Measurements from ENCODE around the gene KRTAP4-11. TPM values are rescaled to one million over a fixed set of nuclear protein-coding genes. Genes with fewer than 3 reads are reported as not detected.
"Not testable (repeated sequence)": the region's sequence is repeated elsewhere in the genome, so short reads cannot be mapped to it uniquely, and the experiment has no call there.

Gene KRTAP4-11
- total RNA-seq, 1 donor from 2014 or later = not detected

GRCh38 chr17:41088760-41089352, 29.3 kb downstream of the KRTAP4-11 start:
- not testable (repeated sequence) for DNase-seq (ENCODE audit: extremely low read depth, low read depth, low spot score)

DNA sequence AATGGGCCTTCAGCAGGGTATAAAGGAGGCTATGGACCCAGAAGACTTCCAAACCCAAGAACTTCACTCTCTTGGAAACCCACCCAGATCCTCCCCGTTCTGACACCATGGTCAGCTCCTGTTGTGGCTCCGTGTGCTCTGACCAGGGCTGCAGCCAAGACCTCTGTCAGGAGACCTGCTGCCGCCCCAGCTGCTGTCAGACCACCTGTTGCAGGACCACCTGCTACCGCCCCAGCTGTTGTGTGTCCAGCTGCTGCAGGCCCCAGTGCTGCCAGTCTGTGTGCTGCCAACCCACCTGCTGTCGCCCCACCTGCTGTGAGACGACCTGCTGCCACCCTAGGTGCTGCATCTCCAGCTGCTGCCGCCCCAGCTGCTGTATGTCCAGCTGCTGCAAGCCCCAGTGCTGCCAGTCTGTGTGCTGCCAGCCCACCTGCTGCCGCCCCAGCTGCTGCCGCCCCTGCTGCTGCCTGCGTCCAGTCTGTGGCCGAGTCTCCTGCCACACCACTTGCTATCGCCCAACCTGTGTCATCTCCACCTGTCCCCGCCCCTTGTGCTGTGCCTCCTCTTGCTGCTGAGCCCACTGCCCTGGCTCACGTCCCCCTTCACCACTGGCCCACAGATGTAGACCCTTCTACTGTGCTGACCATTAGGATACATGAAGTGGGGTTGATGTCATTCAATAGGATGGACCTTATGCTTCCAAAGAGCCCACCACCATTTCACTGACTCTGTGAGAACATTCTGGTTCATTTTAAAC, 33.9 kb downstream of the KRTAP4-11 start, which contains the start of gene KRTAP4-7:
TSS of gene KRTAP4-7 (plus strand) at position 51 of the 757 bp plus-strand sequence. CDS start at position 108, 57 bp downstream.
- not testable (repeated sequence) for DNase-seq (ENCODE audit: extremely low read depth, low read depth, low spot score)

- DNase-seq (ENCODE audit: extremely low read depth, low read depth, low spot score) = not testable (repeated sequence)
These were observed 34.7 kb downstream of the KRTAP4-11 start for GRCh38 chr17:41083427-41083826.

DNA sequence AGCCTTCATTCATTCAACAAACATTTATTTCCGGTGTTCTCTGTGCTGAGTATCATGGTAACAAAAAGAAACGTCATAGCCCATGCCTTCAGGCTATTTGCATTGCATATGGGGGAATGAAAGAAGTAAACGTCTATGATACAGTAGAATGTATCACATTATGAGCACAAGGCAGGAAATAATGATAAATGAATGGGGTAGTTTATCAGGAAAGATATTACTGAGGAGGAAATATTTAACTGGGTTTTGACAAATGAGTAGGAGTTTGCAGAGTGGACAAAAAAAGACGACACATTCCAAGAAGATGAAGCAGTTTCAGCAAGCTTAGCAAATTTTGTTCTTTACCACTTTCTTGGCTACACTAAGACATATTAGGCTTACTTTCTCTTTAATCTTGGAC, 35.5 kb downstream of the KRTAP4-11 start:
- DNase-seq (ENCODE audit: extremely low read depth, low read depth, low spot score) = no peak

GRCh38 chr17:41076788-41077187, 41.4 kb downstream of the KRTAP4-11 start:
- DNase-seq (ENCODE audit: extremely low read depth, low read depth, low spot score) = no peak

- no peak for DNase-seq (ENCODE audit: extremely low read depth, low read depth, low spot score)
These were observed 44.5 kb downstream of the KRTAP4-11 start for GRCh38 chr17:41073676-41074075.

- no peak for DNase-seq (ENCODE audit: extremely low read depth, low read depth, low spot score)
These were observed 46.4 kb downstream of the KRTAP4-11 start for GRCh38 chr17:41071606-41072360.

DNA sequence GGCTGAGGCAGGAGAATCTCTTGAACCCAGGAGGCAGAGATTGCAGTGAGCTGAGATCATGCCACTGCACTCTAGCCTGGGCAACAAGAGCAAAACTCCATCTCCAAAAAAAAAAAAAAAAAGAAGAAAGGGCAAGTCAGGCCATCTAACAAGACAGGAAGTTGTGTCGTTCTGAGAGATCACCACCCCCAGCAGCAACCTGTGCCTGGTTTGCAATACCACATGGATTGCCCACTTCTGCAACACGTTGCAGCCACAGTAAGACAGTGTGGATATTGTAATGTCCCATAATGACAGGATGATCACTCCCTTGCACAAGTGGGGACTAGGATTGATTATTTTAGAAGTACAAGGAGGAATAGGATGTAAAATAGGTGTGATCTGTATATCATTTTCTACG, 49.1 kb downstream of the KRTAP4-11 start:
- DNase-seq (ENCODE audit: extremely low read depth, low read depth, low spot score) = no peak

- DNase-seq (ENCODE audit: extremely low read depth, low read depth, low spot score) = no peak
These were observed 50.9 kb downstream of the KRTAP4-11 start for GRCh38 chr17:41067281-41067680.

Other genes with a start within 250 kb of the KRTAP4-11 start
- not detected in 2 replicates for gene KRT20, start 233.1 kb downstream of the KRTAP4-11 start, total RNA-seq
- not detected in 2 replicates for gene KRT23, start 180.7 kb downstream of the KRTAP4-11 start, total RNA-seq
- not detected in 2 replicates for gene KRT39, start 151.4 kb downstream of the KRTAP4-11 start, total RNA-seq
- not detected in 2 replicates for gene KRT40, start 134.0 kb downstream of the KRTAP4-11 start, total RNA-seq
- not detected in 2 replicates for gene KRTAP3-3, start 124.2 kb downstream of the KRTAP4-11 start, total RNA-seq
- not detected in 2 replicates for gene KRTAP3-2, start 118.5 kb downstream of the KRTAP4-11 start, total RNA-seq
- gene KRTAP3-1, start 109.2 kb downstream of the KRTAP4-11 start, total RNA-seq = not detected in 2 replicates
- gene KRTAP1-5, start 91.2 kb downstream of the KRTAP4-11 start, total RNA-seq = 0.29 and 0.82 TPM in 2 replicates
- not detected in 2 replicates for gene KRTAP1-4, start 88.2 kb downstream of the KRTAP4-11 start, total RNA-seq
- gene KRTAP1-3, start 83.5 kb downstream of the KRTAP4-11 start, total RNA-seq = not detected in 2 replicates
- gene KRTAP1-1, start 76.9 kb downstream of the KRTAP4-11 start, total RNA-seq = not detected in 2 replicates
- gene KRTAP2-1, start 71.1 kb downstream of the KRTAP4-11 start, total RNA-seq = not detected in 2 replicates
- not detected in 2 replicates for gene KRTAP2-2, start 63.1 kb downstream of the KRTAP4-11 start, total RNA-seq
- gene KRTAP2-3, start 58.3 kb downstream of the KRTAP4-11 start, total RNA-seq = 1.8 and 5.4 TPM in 2 replicates
- gene KRTAP2-4, start 52.5 kb downstream of the KRTAP4-11 start, total RNA-seq = not detected in 2 replicates
- gene KRTAP4-7, start 34.2 kb downstream of the KRTAP4-11 start, total RNA-seq = not detected in 2 replicates
- gene KRTAP4-8, start 20.2 kb downstream of the KRTAP4-11 start, total RNA-seq = not detected in 2 replicates
- gene KRTAP4-16, start 16.2 kb downstream of the KRTAP4-11 start, total RNA-seq = not detected in 2 replicates
- gene KRTAP4-9, start 13.0 kb downstream of the KRTAP4-11 start, total RNA-seq = not detected in 2 replicates
- gene KRTAP4-12, start 5.8 kb upstream of the KRTAP4-11 start, total RNA-seq = not detected in 2 replicates
- not detected in 2 replicates for gene KRTAP4-6, start 22.2 kb upstream of the KRTAP4-11 start, total RNA-seq
- gene KRTAP4-5, start 31.5 kb upstream of the KRTAP4-11 start, total RNA-seq = not detected in 2 replicates
- gene KRTAP4-4, start 42.4 kb upstream of the KRTAP4-11 start, total RNA-seq = not detected in 2 replicates
- gene KRTAP4-3, start 49.8 kb upstream of the KRTAP4-11 start, total RNA-seq = not detected in 2 replicates
- not detected in 2 replicates for gene KRTAP4-2, start 59.8 kb upstream of the KRTAP4-11 start, total RNA-seq
- gene KRTAP4-1, start 66.5 kb upstream of the KRTAP4-11 start, total RNA-seq = not detected in 2 replicates
- gene KRTAP9-1, start 71.5 kb upstream of the KRTAP4-11 start, total RNA-seq = not detected in 2 replicates
- not detected in 2 replicates for gene KRTAP9-2, start 108.3 kb upstream of the KRTAP4-11 start, total RNA-seq
- gene KRTAP9-3, start 114.1 kb upstream of the KRTAP4-11 start, total RNA-seq = not detected in 2 replicates
- gene KRTAP9-8, start 119.6 kb upstream of the KRTAP4-11 start, total RNA-seq = not detected in 2 replicates
- gene KRTAP9-4, start 131.3 kb upstream of the KRTAP4-11 start, total RNA-seq = not detected in 2 replicates
- gene KRTAP9-9, start 137.0 kb upstream of the KRTAP4-11 start, total RNA-seq = not detected in 2 replicates
- gene KRTAP9-6, start 147.0 kb upstream of the KRTAP4-11 start, total RNA-seq = not detected in 2 replicates
- gene KRTAP9-7, start 157.3 kb upstream of the KRTAP4-11 start, total RNA-seq = not detected in 2 replicates
- not detected in 2 replicates for gene KRTAP29-1, start 184.5 kb upstream of the KRTAP4-11 start, total RNA-seq
- gene KRTAP16-1, start 190.9 kb upstream of the KRTAP4-11 start, total RNA-seq = not detected in 2 replicates
- not detected in 2 replicates for gene KRTAP17-1, start 197.3 kb upstream of the KRTAP4-11 start, total RNA-seq
- not detected in 2 replicates for gene KRT33A, start 232.5 kb upstream of the KRTAP4-11 start, total RNA-seq

All from glomerular endothelial cell (primary cell).